GM21528 (cell line): ENCODE measurements around the gene HDAC7.

Experiments
- ATAC-seq: cut with Tn5 transposase; IDR thresholded peaks from one replicate; pipeline ENCODE4 v1.9.1; 2021; ENCODE audit warnings: mild to moderate bottlenecking, moderate library complexity; ENCODE audit not compliant: unreplicated experiment, low FRiP score

Gene HDAC7

GRCh38 chr12:47752121-47752520, 67.6 kb downstream of the HDAC7 start:
- ATAC-seq, result no peak

- no peak for ATAC-seq
These were observed 68.1 kb downstream of the HDAC7 start for GRCh38 chr12:47751561-47751960.

GRCh38 chr12:47750916-47751470, 68.7 kb downstream of the HDAC7 start:
- ATAC-seq, result no peak

- ATAC-seq, result no peak
These were observed 69.4 kb downstream of the HDAC7 start for GRCh38 chr12:47750229-47750798.

- no peak for ATAC-seq
These were observed 70.8 kb downstream of the HDAC7 start for GRCh38 chr12:47748899-47749298.

GRCh38 chr12:47748507-47748828, 71.2 kb downstream of the HDAC7 start:
- no peak for ATAC-seq

- ATAC-seq, result no peak
These were observed 71.9 kb downstream of the HDAC7 start for GRCh38 chr12:47747596-47748506.

GRCh38 chr12:47747126-47747525, 72.6 kb downstream of the HDAC7 start:
- no peak for ATAC-seq

GRCh38 chr12:47746523-47746922, 73.2 kb downstream of the HDAC7 start:
- ATAC-seq, result no peak

GRCh38 chr12:47746073-47746472, 73.6 kb downstream of the HDAC7 start:
- ATAC-seq, result no peak

GRCh38 chr12:47745485-47746041, 74.1 kb downstream of the HDAC7 start:
- no peak for ATAC-seq

- no peak for ATAC-seq
These were observed 74.8 kb downstream of the HDAC7 start for GRCh38 chr12:47744778-47745436.

GRCh38 chr12:47744005-47744651, 75.6 kb downstream of the HDAC7 start:
- ATAC-seq, result no peak

GRCh38 chr12:47743311-47743860, 76.3 kb downstream of the HDAC7 start:
- ATAC-seq, result no peak

GRCh38 chr12:47742253-47742825, 77.4 kb downstream of the HDAC7 start:
- no peak for ATAC-seq

GRCh38 chr12:47741340-47741703, 78.4 kb downstream of the HDAC7 start:
- no peak for ATAC-seq

- ATAC-seq, result peak; percentile 37
These were observed 78.9 kb downstream of the HDAC7 start for GRCh38 chr12:47740606-47741339.

- ATAC-seq, result peak; percentile 52
These were observed 79.7 kb downstream of the HDAC7 start for GRCh38 chr12:47739979-47740378.

- ATAC-seq, result no peak
These were observed 80.4 kb downstream of the HDAC7 start for GRCh38 chr12:47739297-47739696.
